Measurements from ENCODE around the gene NOL9. TPM values are rescaled to one million over a fixed set of nuclear protein-coding genes. Genes with fewer than 3 reads are reported as not detected.
A peak's percentile ranks its signal among the peaks of the same experiment; 100 is the strongest.

NOL9 gene
- 125 and 145 TPM in 2 replicates for total RNA-seq (2013; cell fraction: nucleolus; rRNA removed)
- total RNA-seq (2014; rRNA removed) (23.0 and 24.9 TPM in 2 replicates), total RNA-seq (2014; rRNA removed; fragmentation: Illumina TruSeq; extraction: Trizol) (23.5 and 23.6 TPM in 2 replicates), total RNA-seq (2021) (28.7 and 35.9 TPM in 2 replicates), polyA plus RNA-seq (2011; rRNA removed) (29.7 and 30.9 TPM in 2 replicates), polyA plus RNA-seq (2014; fragmentation: Illumina TruSeq; extraction: Trizol) (10.9 and 14.0 TPM in 2 replicates), polyA plus RNA-seq (2014; fragmentation: Nextera tagmentation; extraction: Ambion mirVana) (1 to 10 TPM; 3.9 to 4.3 TPM), polyA plus RNA-seq (2014; rRNA removed) (17.5 and 23.8 TPM in 2 replicates), polyA plus RNA-seq (2016; fragmentation: Nextera tagmentation; extraction: Ambion mirVana) (10 to 100 TPM; 22.9 to 24.6 TPM), polyA minus RNA-seq (2011; rRNA and poly(A)+ RNA removed) (29.7 and 38.8 TPM in 2 replicates), Bru-seq, nascent RNA (percentile 75 among the genes with signal in this experiment), BruChase-seq, experiment 1, labeled RNA remaining after a 6-hour chase (percentile 88 among the genes with signal in this experiment), BruChase-seq, experiment 2, labeled RNA remaining after a 2-hour chase (percentile 88 among the genes with signal in this experiment)
- 5.3 TPM for polyA plus RNA-seq (2011; ENCODE audit: low read depth)
- polyA plus RNA-seq (2011; cell fraction: cytosol; rRNA removed), result 14.0 and 16.3 TPM in 2 replicates
- polyA plus RNA-seq (2011; cell fraction: nucleus; rRNA removed), result 24.0 and 27.3 TPM in 2 replicates
- 5.8 and 10.7 TPM in 2 replicates for polyA plus RNA-seq (2012)
- 12.1 and 15.4 TPM in 2 replicates for polyA minus RNA-seq (2011; cell fraction: cytosol; rRNA and poly(A)+ RNA removed)
- polyA minus RNA-seq (2011; cell fraction: nucleus; rRNA and poly(A)+ RNA removed), result 19.2 and 33.0 TPM in 2 replicates
- long read RNA-seq, experiment 1, full-length matches to known transcripts, result 7 of 12 reads
- long read RNA-seq, experiment 1, partial matches to known transcripts, result 0 of 12 reads
- long read RNA-seq, experiment 1, other reads (novel, unspliced or antisense), result 5 of 12 reads
- long read RNA-seq, experiment 2, partial matches to known transcripts, result 4 of 11 reads
- long read RNA-seq, experiment 2, other reads (novel, unspliced or antisense), result 7 of 11 reads

- ATAC-seq (peak; percentile 99), DNase-seq (ENCODE audit: low read depth, low spot score) (peak; percentile 68), FAIRE-seq (peak; percentile 93)
- peak within 1 kb of the TSS; percentile 78 for H3K4me3 ChIP-seq
- H2AFZ ChIP-seq (ENCODE audit: control insufficient read depth, low read depth, low read length), result peak within 1 kb of the TSS; percentile 98
- intact Hi-C loops (cut with micrococcal nuclease; ENCODE audit: unreplicated experiment), result loop anchor here (5.0 kb wide), 1 partner anchor 58 kb away; the partner anchor contains the start of gene PHF13
- ChIA-PET SMC1A (ENCODE audit: uncharacterized antibody, unreplicated experiment) (interaction anchor here (0.7 to 1.4 kb wide), 4 partner anchors 9 to 64 kb away, joined by 3 read pairs; no protein-coding TSS in a partner anchor), CTCF (interaction anchor here (0.7 to 4.6 kb wide), 21 partner anchors 15 to 307 kb away, joined by 3 to 39 read pairs (median 4); partner anchors contain the start of genes KLHL21, PLEKHG5 and ZBTB48), POLR2A (interaction anchor here (0.6 to 1.6 kb wide), 4 partner anchors 26 to 293 kb away, joined by 3 to 5 read pairs (median 3); partner anchors contain the start of genes PHF13 and ZBTB48), RAD21 (ENCODE audit: unreplicated experiment) (interaction anchor here (0.9 to 1.5 kb wide), 7 partner anchors 26 to 147 kb away, joined by 3 to 11 read pairs (median 3); partner anchors contain the start of genes DNAJC11, THAP3 and ZBTB48)
- H3K9me3 ChIP-seq (replicated peaks; ENCODE audit: control insufficient read depth, insufficient read depth, low read length), result no peaks in the 10 kb centered on the region
- H3K4me1 ChIP-seq (ENCODE audit: control insufficient read depth, insufficient read depth, low read length), result peaks cover 9% of the 10 kb centered on the region
- in situ Hi-C loops (cut with MboI), result no loop called here
- H3K27ac ChIP-seq (ENCODE audit: control insufficient read depth, insufficient read depth), result peak within 1 kb of the TSS; percentile 78
- peaks cover 0 to 3% of the 10 kb centered on the region in 2 experiments; a peak in 1 of 4 replicates for H3K36me3 ChIP-seq (ENCODE audit: control insufficient read depth in 2 of 2, insufficient read depth in 2 of 2, low read length in 1 of 2)
- WGBS (ENCODE audit: insufficient coverage, insufficient replicate concordance, low lambda C conversion rate, missing lambda C conversion rate), result under 1% methylated on average over 73 of the region's 87 CpGs
- H3K9ac ChIP-seq (ENCODE audit: control insufficient read depth, insufficient read depth, low read length), result peak within 1 kb of the TSS; percentile 96
- H3K4me2 ChIP-seq (ENCODE audit: control insufficient read depth, insufficient read depth), result peak within 1 kb of the TSS; percentile 100
- peaks cover 21% of the 10 kb centered on the region for H3K79me2 ChIP-seq (ENCODE audit: control insufficient read depth, insufficient read depth, low read length)
- BruUV-seq (replicated peaks), result no TSS peak
- H4K20me1 ChIP-seq (ENCODE audit: control insufficient read depth, insufficient read depth), result no peaks in the 10 kb centered on the region
- H3K27me3 ChIP-seq (replicated peaks in 1 of 2; ENCODE audit: control insufficient read depth in 2 of 2, insufficient read depth in 2 of 2, low read length in 1 of 2), result no peaks in the 10 kb centered on the region
- TF ChIP-seq SRF (IDR thresholded peaks at IDR 0.05; ENCODE audit: low read depth in 2 of 2, low read length in 2 of 2), result no peak
- no peak for TF ChIP-seq ZNF384 (IDR thresholded peaks at IDR 0.05; ENCODE audit: borderline replicate concordance, low read depth, low read length)
- TF ChIP-seq SREBF2 (IDR thresholded peaks at IDR 0.05; ENCODE audit: low read length), result no peak
- no peak for TF ChIP-seq REST (IDR thresholded peaks at IDR 0.05; ENCODE audit: low read depth, low read length)
- no peak; the same call in none of the 2 replicates for TF ChIP-seq RELB (IDR thresholded peaks at IDR 0.05; ENCODE audit: low read depth)
- TF ChIP-seq MTA3 (IDR thresholded peaks at IDR 0.05; ENCODE audit: borderline replicate concordance, low read length), result no peak
- peak; percentile 51; the same call in 1 of the 2 replicates for TF ChIP-seq PML (IDR thresholded peaks at IDR 0.05; ENCODE audit: low read length)
- no peak for TF ChIP-seq MEF2A (IDR thresholded peaks at IDR 0.05; ENCODE audit: insufficient read depth, low read depth, low read length)
- TF ChIP-seq GABPA (IDR thresholded peaks at IDR 0.05; ENCODE audit: low read depth), result no peak
- no peak for TF ChIP-seq CHD1 (IDR thresholded peaks at IDR 0.05; ENCODE audit: low read depth, low read length)
These were observed at the start of gene NOL9 for GRCh38 chr1:6554031-6554906. NOL9 (minus strand) TSS chr1:6554513; CDS start chr1:6554502, 11 bp downstream.
